ENCODE results near the gene TRAPPC2L.

GRCh38 chr16:88839745-88840599, 17.0 kb upstream of the TRAPPC2L start:
- TF ChIP-seq CTCF (IDR thresholded peaks at IDR 0.05), result no peak
- TF ChIP-seq POLR2A (IDR thresholded peaks at IDR 0.05), result no peak
- TF ChIP-seq POLR2AphosphoS5 (IDR thresholded peaks at IDR 0.05), result no peak
